ENCODE measurements around the gene ATF7IP2.

The ATF7IP2 gene

GRCh38 chr16:10529895-10530669 lies 144.2 kb downstream of the ATF7IP2 start:
- in situ Hi-C loops (cut with MboI; ENCODE audit: low pct_unique_long_range_greater_than_20kb, low sequenced_read_pairs, unreplicated experiment): loop anchor here (10.0 kb wide), 1 partner anchor 385 kb away; no protein-coding TSS in a partner anchor
- no peak for DNase-seq (ENCODE audit: low spot score)

GRCh38 chr16:10530685-10531084 lies 144.8 kb downstream of the ATF7IP2 start:
- in situ Hi-C loops (cut with MboI; ENCODE audit: low pct_unique_long_range_greater_than_20kb, low sequenced_read_pairs, unreplicated experiment): no loop called here
- TF ChIP-seq CTCF (IDR thresholded peaks at IDR 0.05; ENCODE audit: extremely low read depth, insufficient read depth, missing control alignments): no peak
- DNase-seq (ENCODE audit: low spot score): no peak

More at GRCh38 chr16:10529895-10530669, 144.2 kb downstream of the ATF7IP2 start:
- no peak for TF ChIP-seq CTCF (IDR thresholded peaks at IDR 0.05; ENCODE audit: extremely low read depth, insufficient read depth, missing control alignments)

GRCh38 chr16:10531582-10531981 lies 145.7 kb downstream of the ATF7IP2 start:
- TF ChIP-seq CTCF (IDR thresholded peaks at IDR 0.05; ENCODE audit: extremely low read depth, insufficient read depth, missing control alignments): no peak
- no peak for DNase-seq (ENCODE audit: low spot score)
- in situ Hi-C loops (cut with MboI; ENCODE audit: low pct_unique_long_range_greater_than_20kb, low sequenced_read_pairs, unreplicated experiment): no loop called here

Measured in GM13977 (cell line).